Stimulated activated naive CD8-positive, alpha-beta T cell treated with anti-CD3 and anti-CD28 coated beads, Interleukin-15, amount 100 ng/mL, for 72 hours (primary cell): Measurements from ENCODE around the gene LUC7L3.
A peak's percentile ranks its signal among the peaks of the same experiment; 100 is the strongest.

ENCODE experiments used
- ATAC-seq: fragments of 150-1000 bp; cut with Tn5 transposase; 2 replicates; pipeline ENCODE4 v1.10.0; 2021; ENCODE audit warnings: mild to moderate bottlenecking, moderate library complexity
- DNase-seq, 2 donors: peaks; one replicate each; pipeline ENCODE4 v3.0.0; 2021 to 2022
- H3K27ac Mint-ChIP-seq, 2 donors: one replicate each; pipeline ENCODE4 v1.8.0; 2022; ENCODE audit warnings: mild to moderate bottlenecking in 2 of 2, mixed read lengths in 2 of 2, moderate library complexity in 2 of 2
- H3K27me3 Mint-ChIP-seq: one replicate; pipeline ENCODE4 v1.8.0; 2022; ENCODE audit warnings: mixed read lengths
- H3K4me1 Mint-ChIP-seq: one replicate; pipeline ENCODE4 v1.8.0; 2022; ENCODE audit warnings: mild to moderate bottlenecking, mixed read lengths
- H3K4me3 Mint-ChIP-seq, 2 donors: one replicate each; pipeline ENCODE4 v1.8.0; 2022; ENCODE audit warnings: mild to moderate bottlenecking in 2 of 2, mixed read lengths in 2 of 2, moderate library complexity in 1 of 2
- H3K9me3 Mint-ChIP-seq, 2 donors: one replicate each; pipeline ENCODE4 v1.8.0; 2022; ENCODE audit warnings: mixed read lengths in 2 of 2

LUC7L3 gene

DNA sequence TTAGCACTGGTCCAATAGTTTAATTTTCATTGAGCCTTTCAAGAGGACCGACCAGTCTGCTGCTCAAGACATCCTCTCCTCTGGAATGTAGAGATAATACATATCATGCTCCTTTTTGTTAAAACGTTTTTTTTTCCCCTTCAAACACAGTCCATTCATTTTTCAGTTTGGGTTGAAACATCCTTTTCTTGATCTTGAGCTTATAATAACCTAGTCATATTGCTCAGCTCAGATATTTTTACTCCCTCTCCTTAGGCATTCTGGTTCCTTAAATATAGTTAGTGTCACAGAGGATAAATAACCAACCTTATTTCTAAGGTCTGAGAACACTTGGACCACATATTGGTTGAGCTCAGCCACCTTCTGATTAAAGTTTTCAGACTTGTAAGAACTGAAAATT, 35.1 kb downstream of the LUC7L3 start:
- Mint-ChIP-seq H3K4me1 (no peaks in the 10 kb centered on the region), H3K27ac (no peak overlapping the region), H3K27me3 (no peaks in the 10 kb centered on the region), H3K4me3 (no peak overlapping the region), H3K9me3 (no peaks in the 10 kb centered on the region)
- ATAC-seq (no peak), DNase-seq (no peak)

GRCh38 chr17:50758524-50758923, 39.1 kb downstream of the LUC7L3 start:
- H3K4me3 Mint-ChIP-seq = no peak overlapping the region
- no peaks in the 10 kb centered on the region for H3K9me3 Mint-ChIP-seq
- H3K27me3 Mint-ChIP-seq = no peaks in the 10 kb centered on the region
- peak overlapping the region in 1 of 2 donors; percentile 14 for H3K27ac Mint-ChIP-seq
- H3K4me1 Mint-ChIP-seq = peaks cover 7% of the 10 kb centered on the region
- DNase-seq (no peak), ATAC-seq (no peak)

GRCh38 chr17:50758989-50759544, 39.7 kb downstream of the LUC7L3 start:
- Mint-ChIP-seq H3K4me1 (peaks cover 9% of the 10 kb centered on the region), H3K9me3 (no peaks in the 10 kb centered on the region), H3K4me3 (no peak overlapping the region), H3K27ac (no peak overlapping the region), H3K27me3 (peaks cover 2% of the 10 kb centered on the region)
- ATAC-seq (no peak), DNase-seq (no peak)

- H3K9me3 Mint-ChIP-seq = no peaks in the 10 kb centered on the region
- H3K27ac Mint-ChIP-seq = no peak overlapping the region
- H3K4me1 Mint-ChIP-seq = peaks cover 18% of the 10 kb centered on the region
- peaks cover 12% of the 10 kb centered on the region for H3K27me3 Mint-ChIP-seq
- no peak for ATAC-seq
- no peak overlapping the region for H3K4me3 Mint-ChIP-seq
- DNase-seq = no peak
These were observed 42.8 kb downstream of the LUC7L3 start for GRCh38 chr17:50762177-50762576.

- Mint-ChIP-seq H3K4me1 (peaks cover 18% of the 10 kb centered on the region), H3K27me3 (peaks cover 18% of the 10 kb centered on the region), H3K9me3 (no peaks in the 10 kb centered on the region), H3K27ac (no peak overlapping the region), H3K4me3 (no peak overlapping the region)
- DNase-seq (peak in 1 of 2 donors; percentile 3), ATAC-seq (no peak)
These were observed 44.5 kb downstream of the LUC7L3 start for GRCh38 chr17:50763716-50764475.

DNA sequence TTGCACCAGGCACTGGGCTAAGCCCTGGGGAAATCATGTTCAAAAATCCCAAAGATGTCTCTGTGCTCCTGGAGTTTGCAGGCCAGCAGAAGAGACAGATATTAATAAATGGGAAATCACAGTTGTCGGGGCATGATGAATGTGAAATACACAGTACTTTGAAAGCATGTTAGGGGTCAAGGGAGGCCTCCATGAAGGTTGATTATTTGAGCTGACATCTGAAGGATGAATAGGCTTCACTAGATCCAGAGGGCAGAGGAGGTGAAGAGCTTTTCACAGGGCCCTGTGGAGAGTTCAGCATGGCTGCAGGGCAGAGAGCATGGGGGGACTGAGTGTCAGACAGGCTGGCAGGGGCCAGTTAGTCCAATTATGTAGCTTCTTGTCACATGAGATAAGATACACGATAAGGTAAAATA, 45.3 kb downstream of the LUC7L3 start:
- Mint-ChIP-seq H3K4me3 (no peak overlapping the region), H3K9me3 (no peaks in the 10 kb centered on the region), H3K27me3 (peaks cover 18% of the 10 kb centered on the region), H3K4me1 (peaks cover 18% of the 10 kb centered on the region), H3K27ac (no peak overlapping the region)
- no peak for ATAC-seq
- peak in 1 of 2 donors; percentile 3 for DNase-seq

GRCh38 chr17:50765454-50766221, 46.2 kb downstream of the LUC7L3 start:
- no peak for ATAC-seq
- no peak overlapping the region for H3K27ac Mint-ChIP-seq

DNA sequence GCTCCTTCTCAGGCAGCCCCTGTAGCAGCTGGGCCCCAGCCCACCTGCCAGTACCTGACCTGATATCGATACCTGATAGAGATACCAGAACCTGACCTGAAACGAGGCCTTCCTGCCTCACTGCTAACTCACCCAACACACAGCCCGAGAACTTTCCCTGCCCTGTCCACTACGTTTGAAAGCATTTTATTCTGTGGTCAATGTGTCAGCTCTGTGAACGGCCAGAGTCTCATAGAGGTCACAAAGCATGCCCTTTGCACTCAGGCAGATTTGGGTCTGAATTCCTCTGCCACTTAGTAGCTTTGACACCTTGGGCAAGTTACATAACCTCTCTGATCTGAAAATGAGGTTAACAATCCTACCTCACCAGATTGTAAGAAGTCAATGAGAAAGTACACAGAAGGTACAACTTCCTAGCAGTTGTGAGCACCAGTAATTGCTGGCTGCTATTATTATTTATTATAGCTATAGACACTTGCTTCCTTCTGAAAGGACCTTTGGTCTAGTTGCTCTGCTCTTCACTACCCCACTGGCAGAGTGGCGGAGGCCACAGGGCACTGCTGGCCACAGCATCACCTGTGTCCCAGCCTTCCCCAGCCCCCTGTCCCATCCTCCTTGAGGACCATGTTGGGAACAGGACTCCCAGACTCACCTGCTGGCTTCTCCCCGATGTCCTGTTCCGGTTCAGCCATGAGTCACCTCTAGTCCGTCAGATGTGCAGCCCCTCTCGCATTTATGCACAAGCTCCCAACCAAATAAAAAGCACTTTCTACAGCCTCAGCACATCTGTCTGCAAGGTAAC, 47.0 kb downstream of the LUC7L3 start:
- Mint-ChIP-seq H3K27me3 (peaks cover 18% of the 10 kb centered on the region), H3K27ac (peak overlapping the region in 1 of 2 donors; percentile 6), H3K4me3 (no peak overlapping the region), H3K4me1 (peaks cover 18% of the 10 kb centered on the region), H3K9me3 (no peaks in the 10 kb centered on the region)
- ATAC-seq = no peak
- peak in 1 of 2 donors; percentile 2 for DNase-seq

More at GRCh38 chr17:50765454-50766221, 46.2 kb downstream of the LUC7L3 start:
- Mint-ChIP-seq H3K9me3 (no peaks in the 10 kb centered on the region), H3K4me1 (peaks cover 18% of the 10 kb centered on the region), H3K27me3 (peaks cover 18% of the 10 kb centered on the region), H3K4me3 (no peak overlapping the region)
- peak in 1 of 2 donors; percentile 2 for DNase-seq

GRCh38 chr17:50767030-50767429, 47.6 kb downstream of the LUC7L3 start:
- no peak for ATAC-seq
- no peak overlapping the region for H3K4me3 Mint-ChIP-seq
- peaks cover 18% of the 10 kb centered on the region for H3K27me3 Mint-ChIP-seq
- H3K9me3 Mint-ChIP-seq = no peaks in the 10 kb centered on the region
- DNase-seq = peak in 1 of 2 donors; percentile 7
- peaks cover 21% of the 10 kb centered on the region for H3K4me1 Mint-ChIP-seq
- peak overlapping the region in 1 of 2 donors; percentile 6 for H3K27ac Mint-ChIP-seq

- DNase-seq = peak in 1 of 2 donors; percentile 3
- H3K27ac Mint-ChIP-seq = peak within 1 kb of the TSS in 1 of 2 donors; percentile 87
- peaks cover 24% of the 10 kb centered on the region for H3K4me1 Mint-ChIP-seq
- H3K4me3 Mint-ChIP-seq = no peak within 1 kb of the TSS
- ATAC-seq = no peak
- H3K9me3 Mint-ChIP-seq = no peaks in the 10 kb centered on the region
- peaks cover 18% of the 10 kb centered on the region for H3K27me3 Mint-ChIP-seq
These were observed 48.0 kb downstream of the LUC7L3 start, which contains the start of gene ANKRD40CL for GRCh38 chr17:50767446-50767845. Gene ANKRD40CL, minus strand, starts transcription at chr17:50767518. Its CDS starts 605 bp downstream, at chr17:50766913.

DNA sequence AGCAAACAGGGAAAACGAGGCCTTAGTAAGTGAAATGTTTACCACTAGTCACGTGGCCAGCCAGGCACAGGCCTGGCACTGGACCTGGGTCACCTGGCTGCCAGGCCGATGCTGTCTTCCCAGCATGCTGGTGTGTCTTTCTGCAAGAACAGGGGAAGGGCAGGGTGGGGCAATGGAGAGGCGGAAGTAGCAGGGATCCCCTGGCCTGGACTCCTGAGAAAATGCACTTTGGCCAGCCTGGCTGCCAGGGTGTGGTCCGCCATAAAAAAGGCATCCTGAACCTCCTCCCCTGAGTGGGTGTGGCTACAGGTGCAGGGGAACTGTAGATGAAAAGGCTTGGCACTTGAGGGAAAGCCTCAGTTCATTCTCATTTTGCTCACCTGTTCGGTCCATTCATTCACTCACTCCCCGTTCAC, 49.0 kb downstream of the LUC7L3 start:
- H3K27me3 Mint-ChIP-seq = peaks cover 18% of the 10 kb centered on the region
- DNase-seq (peak in 1 of 2 donors; percentile 1), ATAC-seq (no peak)
- H3K4me1 Mint-ChIP-seq = peaks cover 19% of the 10 kb centered on the region
- no peak overlapping the region for H3K27ac Mint-ChIP-seq
- no peak overlapping the region for H3K4me3 Mint-ChIP-seq
- no peaks in the 10 kb centered on the region for H3K9me3 Mint-ChIP-seq

DNA sequence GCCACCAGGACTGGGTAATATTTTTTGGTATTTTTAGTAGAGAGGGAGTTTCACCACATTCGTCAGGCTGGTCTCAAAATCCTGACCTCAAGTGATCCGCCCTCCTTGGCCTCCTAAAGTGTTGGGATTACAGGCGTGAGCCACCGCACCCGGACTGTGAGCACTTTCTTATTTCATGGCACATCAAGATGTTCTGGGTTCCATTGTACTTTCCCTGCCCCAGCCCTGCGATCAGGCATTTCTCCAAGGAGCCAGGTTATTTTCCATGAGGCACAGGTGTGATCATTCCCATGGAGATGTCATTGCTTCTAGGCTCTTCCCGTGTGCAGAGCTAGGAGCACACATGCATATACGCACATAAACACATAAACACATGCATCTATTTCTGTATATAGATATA, 50.5 kb downstream of the LUC7L3 start:
- peaks cover 7% of the 10 kb centered on the region for H3K4me1 Mint-ChIP-seq
- ATAC-seq = no peak
- peak overlapping the region in 1 of 2 donors; percentile 60 for H3K27ac Mint-ChIP-seq
- DNase-seq = no peak
- peaks cover 12% of the 10 kb centered on the region for H3K27me3 Mint-ChIP-seq
- no peaks in the 10 kb centered on the region for H3K9me3 Mint-ChIP-seq
- H3K4me3 Mint-ChIP-seq = no peak overlapping the region

GRCh38 chr17:50770346-50770745, 50.9 kb downstream of the LUC7L3 start:
- peaks cover 6% of the 10 kb centered on the region for H3K4me1 Mint-ChIP-seq
- no peak for DNase-seq
- peaks cover 12% of the 10 kb centered on the region for H3K27me3 Mint-ChIP-seq
- H3K4me3 Mint-ChIP-seq = no peak overlapping the region
- no peak for ATAC-seq
- no peak overlapping the region for H3K27ac Mint-ChIP-seq
- H3K9me3 Mint-ChIP-seq = no peaks in the 10 kb centered on the region

DNA sequence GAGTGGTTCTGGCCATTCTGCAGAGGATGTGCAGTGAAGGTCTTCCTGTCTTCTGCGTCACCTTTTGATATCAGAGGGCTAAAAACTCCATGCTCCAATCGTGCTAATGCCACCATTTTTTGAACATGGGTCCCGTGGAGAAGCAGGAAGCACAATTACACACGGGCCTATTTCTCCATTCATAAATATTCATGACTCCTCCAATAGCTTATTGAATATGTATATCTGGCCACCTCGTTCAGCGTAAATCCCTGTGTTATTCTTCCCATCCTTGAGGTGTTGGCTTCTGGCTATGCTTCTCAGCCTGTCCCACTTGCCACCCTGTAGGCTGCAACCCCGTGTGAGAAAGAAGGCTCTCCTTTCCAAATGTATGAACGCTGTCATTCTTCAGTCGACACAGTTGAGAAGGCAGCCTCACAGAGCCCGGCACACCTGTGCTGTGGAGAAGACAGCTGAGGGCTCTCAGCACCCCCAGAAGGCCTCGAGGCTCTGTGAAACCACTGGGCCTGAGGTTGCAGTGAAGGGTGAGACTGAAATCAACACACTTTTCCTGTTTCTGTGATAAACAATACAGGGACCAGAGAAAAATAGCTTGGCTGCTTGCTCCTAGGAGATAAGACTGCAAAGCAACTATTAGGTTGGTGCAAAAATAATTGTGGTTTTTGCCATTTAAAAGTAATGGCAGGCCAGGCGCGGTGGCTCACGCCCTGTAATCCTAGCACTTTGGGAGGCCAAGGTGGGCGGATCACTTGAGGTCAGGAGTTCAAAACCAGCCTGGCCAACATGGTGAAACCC, 52.8 kb downstream of the LUC7L3 start:
- ATAC-seq = no peak
- H3K4me1 Mint-ChIP-seq = peaks cover 6% of the 10 kb centered on the region

More for the DNA sequence above, 52.8 kb downstream of the LUC7L3 start:
- peaks cover 6% of the 10 kb centered on the region for H3K27me3 Mint-ChIP-seq
- H3K9me3 Mint-ChIP-seq = no peaks in the 10 kb centered on the region
- no peak overlapping the region for H3K27ac Mint-ChIP-seq
- no peak for DNase-seq
- no peak overlapping the region for H3K4me3 Mint-ChIP-seq
